ENCODE results near the gene KL.

The KL gene

DNA sequence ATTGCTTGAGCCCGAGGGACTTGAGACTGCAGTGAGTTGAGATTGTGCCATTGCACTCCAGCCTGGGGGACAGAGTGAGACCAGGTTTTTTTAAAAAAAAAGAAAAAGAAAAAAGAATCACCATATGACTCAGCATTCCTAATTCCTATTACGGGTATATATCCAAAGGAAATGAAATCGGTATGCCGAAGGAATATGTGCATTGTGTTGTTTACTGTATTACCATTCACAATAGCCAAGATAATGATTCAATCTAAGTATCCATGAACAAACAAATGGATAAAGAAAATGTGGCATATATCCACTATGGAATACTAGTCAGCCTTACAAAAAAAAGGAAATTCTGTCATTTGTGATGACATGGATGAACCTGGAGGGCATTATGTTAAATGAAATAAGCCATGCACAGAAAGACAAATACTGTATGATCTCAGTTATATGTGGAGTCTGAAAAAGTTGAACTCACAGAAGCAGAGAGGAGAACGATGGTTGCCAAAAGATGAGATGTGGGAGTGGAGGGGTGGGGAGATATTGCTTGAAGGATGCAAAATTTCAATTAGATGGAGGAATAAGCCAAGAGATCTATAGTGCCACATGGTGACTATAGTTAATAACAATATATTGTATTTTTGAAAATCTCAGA is 4.3 kb upstream of the KL start:
- FAIRE-seq (no peak), DNase-seq (ENCODE audit: insufficient read length, low spot score) (no peak)
- TF ChIP-seq POLR2A (IDR thresholded peaks at IDR 0.05; ENCODE audit: low read depth, low read length): no peak

- DNase-seq (ENCODE audit: insufficient read length, low spot score): no peak
- no peak for TF ChIP-seq POLR2A (IDR thresholded peaks at IDR 0.05; ENCODE audit: low read depth, low read length)
- FAIRE-seq: no peak
These were observed 1.9 kb upstream of the KL start for GRCh38 chr13:33014291-33014690.

DNA sequence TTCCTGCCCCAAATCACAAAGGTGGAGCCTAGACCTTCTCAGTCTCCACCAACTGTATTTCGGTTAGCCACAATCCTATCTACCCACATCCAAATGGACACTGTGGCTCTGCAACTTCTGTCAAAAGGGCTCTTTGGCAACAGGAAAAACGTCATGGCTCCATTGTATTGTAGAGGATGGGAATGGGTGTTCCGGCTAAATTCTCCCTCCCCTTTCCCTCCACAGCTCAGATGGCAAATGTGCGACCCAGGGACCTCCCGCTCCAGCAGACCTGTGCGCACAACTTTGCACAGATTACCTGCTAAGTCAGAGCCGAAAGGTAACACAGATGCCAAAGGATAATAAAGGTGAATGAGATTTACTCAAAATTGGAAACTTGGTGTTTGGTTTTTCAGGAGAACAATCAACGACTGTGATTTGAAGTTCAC is 968 bp upstream of the KL start:
- no peak for TF ChIP-seq POLR2A (IDR thresholded peaks at IDR 0.05; ENCODE audit: low read depth, low read length)
- DNase-seq (ENCODE audit: insufficient read length, low spot score) (no peak), FAIRE-seq (no peak)

- no peak for TF ChIP-seq POLR2A (IDR thresholded peaks at IDR 0.05; ENCODE audit: low read depth, low read length)
- no peak for FAIRE-seq
- no peak for DNase-seq (ENCODE audit: insufficient read length, low spot score)
These were observed 366 bp upstream of the KL start for GRCh38 chr13:33015791-33016323.

- TF ChIP-seq POLR2A (IDR thresholded peaks at IDR 0.05; ENCODE audit: low read depth, low read length): no peak
- DNase-seq (ENCODE audit: insufficient read length, low spot score) (no peak), FAIRE-seq (no peak)
These were observed 1.2 kb downstream of the KL start for GRCh38 chr13:33017323-33017929.

GRCh38 chr13:33018886-33019285 is 2.7 kb downstream of the KL start:
- FAIRE-seq: no peak
- no peak for TF ChIP-seq POLR2A (IDR thresholded peaks at IDR 0.05; ENCODE audit: low read depth, low read length)
- no peak for DNase-seq (ENCODE audit: insufficient read length, low spot score)

DNA sequence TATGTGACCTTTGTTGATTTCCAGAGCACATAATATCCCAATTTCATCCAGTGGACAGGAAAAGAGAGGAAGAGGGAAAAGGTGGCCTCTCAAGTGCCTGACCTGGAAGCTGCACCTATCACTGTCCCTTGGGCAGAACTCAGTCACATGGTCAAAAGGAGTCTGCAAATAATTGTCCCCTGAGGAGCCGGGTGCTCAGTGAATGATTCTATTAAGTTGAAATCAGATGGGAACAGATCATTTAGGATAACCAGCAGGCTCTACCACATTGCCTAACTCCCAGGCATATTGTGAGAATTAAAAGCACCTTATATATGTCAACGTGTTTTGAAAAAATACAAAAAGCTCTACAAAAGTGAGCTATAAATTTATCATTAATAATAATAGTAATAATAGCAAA is 6.8 kb downstream of the KL start:
- TF ChIP-seq POLR2A (IDR thresholded peaks at IDR 0.05; ENCODE audit: low read depth, low read length): no peak
- FAIRE-seq (no peak), DNase-seq (ENCODE audit: insufficient read length, low spot score) (no peak)

GRCh38 chr13:33025220-33025744 is 9.1 kb downstream of the KL start:
- TF ChIP-seq POLR2A (IDR thresholded peaks at IDR 0.05; ENCODE audit: low read depth, low read length): no peak
- FAIRE-seq (no peak), DNase-seq (ENCODE audit: insufficient read length, low spot score) (no peak)

DNA sequence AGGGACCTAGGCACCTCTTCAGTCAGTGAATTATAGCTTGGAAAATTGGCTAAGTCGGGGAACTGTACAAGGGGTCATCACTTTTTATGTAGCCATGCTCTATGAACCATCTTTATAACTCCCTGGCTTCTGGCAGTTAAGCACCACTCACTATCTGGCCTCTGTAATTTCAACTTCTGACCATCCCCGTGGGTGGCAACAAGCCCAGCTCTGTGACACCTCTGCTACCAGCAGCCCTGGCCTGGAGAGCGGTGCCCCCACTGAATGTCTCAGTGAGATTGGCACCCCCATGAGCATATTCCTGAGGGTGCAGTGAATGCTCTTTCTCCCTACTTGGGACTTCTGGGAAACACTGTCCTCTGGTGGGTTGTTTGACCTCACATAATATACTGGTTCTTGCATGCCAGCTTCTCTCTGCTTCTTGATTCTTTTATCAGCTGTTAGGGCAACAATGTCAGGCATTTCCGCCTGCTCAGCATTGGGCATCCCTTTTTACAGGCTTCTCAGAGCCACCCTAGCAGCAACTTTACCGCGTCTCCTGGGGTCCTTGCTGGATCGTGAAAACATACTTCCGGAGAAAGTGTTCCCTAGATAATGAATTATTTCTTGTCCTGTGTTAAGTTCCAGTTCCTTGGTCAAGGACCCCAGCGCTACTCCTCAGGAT is 10.4 kb downstream of the KL start:
- FAIRE-seq (no peak), DNase-seq (ENCODE audit: insufficient read length, low spot score) (no peak)
- no peak for TF ChIP-seq POLR2A (IDR thresholded peaks at IDR 0.05; ENCODE audit: low read depth, low read length)

DNA sequence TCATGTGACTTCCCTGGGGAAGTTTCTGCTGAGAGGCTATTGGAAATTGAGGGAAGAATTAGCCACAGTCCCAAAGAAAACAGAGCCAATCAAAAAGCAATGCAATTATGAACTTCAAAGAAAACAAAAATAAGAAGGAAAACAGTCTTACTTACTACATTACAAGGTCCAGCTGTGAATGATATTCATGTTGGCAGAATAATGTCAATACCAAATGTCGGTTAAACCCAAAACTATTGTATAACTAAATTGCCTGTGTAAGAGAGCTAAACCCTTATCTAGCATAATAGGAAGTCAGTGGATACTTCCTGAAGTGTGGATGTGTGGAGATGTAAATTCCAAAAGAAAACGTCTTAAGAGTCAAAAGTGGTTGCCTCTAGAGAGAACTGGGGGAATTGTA is 12.4 kb downstream of the KL start:
- FAIRE-seq (no peak), DNase-seq (ENCODE audit: insufficient read length, low spot score) (no peak)
- no peak for TF ChIP-seq POLR2A (IDR thresholded peaks at IDR 0.05; ENCODE audit: low read depth, low read length)

GRCh38 chr13:33031277-33031676 is 15.1 kb downstream of the KL start:
- no peak for TF ChIP-seq POLR2A (IDR thresholded peaks at IDR 0.05; ENCODE audit: low read depth, low read length)
- DNase-seq (ENCODE audit: insufficient read length, low spot score) (no peak), FAIRE-seq (no peak)

DNA sequence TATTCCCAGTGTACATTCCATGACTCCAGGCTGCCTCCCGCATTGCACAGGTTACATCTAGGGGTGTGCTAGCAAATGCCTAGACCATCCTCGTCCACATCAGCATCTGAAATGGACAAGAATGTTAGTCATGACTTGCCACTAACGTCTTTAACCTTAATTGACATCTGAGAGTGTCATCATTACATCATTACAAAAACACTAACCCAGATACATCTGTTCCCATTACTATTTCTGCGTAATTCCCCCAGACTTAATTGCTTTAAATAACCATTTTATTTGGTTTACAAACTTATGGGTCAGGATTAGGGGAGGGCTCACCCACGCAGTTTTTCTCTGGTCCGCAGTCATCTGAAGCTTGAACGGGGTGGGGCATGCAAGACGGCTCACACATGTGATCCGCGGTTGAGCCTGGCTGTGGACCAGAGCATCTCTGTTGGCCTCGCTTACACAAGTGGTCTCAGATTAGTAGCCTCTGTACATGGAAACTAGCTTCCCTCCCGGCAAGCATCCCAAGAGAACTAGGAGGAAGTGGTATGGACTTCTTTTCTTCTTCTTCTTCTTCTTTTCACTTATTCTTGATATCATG is 15.9 kb downstream of the KL start:
- TF ChIP-seq POLR2A (IDR thresholded peaks at IDR 0.05; ENCODE audit: low read depth, low read length): no peak
- DNase-seq (ENCODE audit: insufficient read length, low spot score) (no peak), FAIRE-seq (no peak)

- no peak for DNase-seq (ENCODE audit: insufficient read length, low spot score)
- FAIRE-seq: no peak
- TF ChIP-seq POLR2A (IDR thresholded peaks at IDR 0.05; ENCODE audit: low read depth, low read length): no peak
These were observed 17.0 kb downstream of the KL start for GRCh38 chr13:33033051-33033812.

Measured in H54 (cell line).